Lung (tissue), 12 donors: Measurements from ENCODE around the gene SYT1. TPM values are rescaled to one million over a fixed set of nuclear protein-coding genes. Genes with fewer than 3 reads are reported as not detected.

Source experiments
- ATAC-seq: fragments of 200-7000 bp; cut with Tn5 transposase; one replicate; pipeline ENCODE4 v1.9.1; 2020; ENCODE audit warnings: moderate number of reproducible peaks; ENCODE audit not compliant: insufficient read depth, low FRiP score
- DNase-seq, 3 donors: peaks; one replicate each; pipeline ENCODE4 v3.0.0-alpha.2; 2013 to 2017
- H3K27ac ChIP-seq, 2 donors: one replicate each; pipeline ENCODE4 v1.5.1; 2013; ENCODE audit warnings: mild to moderate bottlenecking in 2 of 2, moderate library complexity in 2 of 2, control low read depth in 1 of 2, inconsistent platforms in 1 of 2, low read depth in 1 of 2, low read length in 1 of 2
- H3K27me3 ChIP-seq, 3 donors: one replicate each; pipeline ENCODE4 v1.5.1; 2013; ENCODE audit warnings: low read length in 2 of 3; ENCODE audit not compliant: control insufficient read depth in 3 of 3, insufficient read depth in 3 of 3
- H3K36me3 ChIP-seq, 4 donors: one replicate each; pipeline ENCODE4 v1.5.1; 2013; ENCODE audit warnings: low read length in 4 of 4, mild to moderate bottlenecking in 1 of 4, moderate library complexity in 1 of 4; ENCODE audit not compliant: control insufficient read depth in 4 of 4, insufficient read depth in 4 of 4
- H3K4me1 ChIP-seq, 5 donors: one replicate each; pipeline ENCODE4 v1.5.1; 2013; ENCODE audit warnings: low read length in 5 of 5, mild to moderate bottlenecking in 2 of 5, moderate library complexity in 1 of 5; ENCODE audit not compliant: control insufficient read depth in 5 of 5, insufficient read depth in 5 of 5
- H3K4me3 ChIP-seq: one replicate; pipeline ENCODE4 v1.5.1; 2013; ENCODE audit warnings: mild to moderate bottlenecking, control low read depth, moderate library complexity
- H3K9ac ChIP-seq, 2 donors: one replicate each; pipeline ENCODE4 v1.5.1; 2013; ENCODE audit warnings: low read length in 2 of 2, control low read depth in 1 of 2; ENCODE audit not compliant: insufficient read depth in 1 of 2
- H3K9me3 ChIP-seq, 4 donors: one replicate each; pipeline ENCODE4 v1.5.1; 2013; ENCODE audit warnings: low read length in 3 of 4, mild to moderate bottlenecking in 1 of 4, moderate library complexity in 1 of 4; ENCODE audit not compliant: control insufficient read depth in 4 of 4, insufficient read depth in 3 of 4
- CTCF ChIP-seq: IDR thresholded peaks from 2 replicates; pipeline ENCODE4 v1.5.1; 2012; ENCODE audit warnings: mild to moderate bottlenecking; ENCODE audit errors: control extremely low read depth, extremely low read depth
- WGBS, 2 donors: extraction: QIAGEN DNeasy Blood & Tissue Kit; methylation state at CpG; one replicate each; pipeline ENCODE4 v1.1.7; 2013; 5-methylcytosine and 5-hydroxymethylcytosine counted together
- polyA plus RNA-seq, 2 donors: library from polyadenylated mRNA; stranded (reverse); fragments of 200-250 nt; gene quantifications; one replicate each; pipeline ENCODE4 v1.2.1, GENCODE V29; 2013
- total RNA-seq, 2 donors: library from RNA; depleted of rRNA in 1 of 2; stranded (reverse); fragments of >200 nt in 1 of 2; gene quantifications; one replicate each; pipeline ENCODE4 v1.2.1, GENCODE V29; 2014 to 2021
- donor health status: control.
- donor health status: control.
- donor health status: Bipolar disorder and iron deficiency.
- donor health status: healthy.
- donor health status: DM: yes; HTN: yes; CAD: no.

SYT1 gene
- total and polyA plus RNA-seq, 4 donors = 0.05 to 3.2 (median 0.46) TPM

- ATAC-seq (no peak), DNase-seq (no peak)
- WGBS, 2 donors = 57 to 62% methylated on average over 2 of the region's 2 CpGs
These were observed 20.9 kb downstream of the SYT1 start for GRCh38 chr12:78885466-78885865.

GRCh38 chr12:78886719-78887407 is 22.3 kb downstream of the SYT1 start:
- Histone ChIP-seq H3K4me1 (no peaks in the 10 kb centered on the region), H3K27ac (no peak overlapping the region), H3K36me3 (no peaks in the 10 kb centered on the region), H3K4me3 (no peak overlapping the region), H3K9me3 (no peaks in the 10 kb centered on the region), H3K9ac (no peak overlapping the region), H3K27me3 (no peaks in the 10 kb centered on the region)
- 84 to 87% methylated on average over 7 of the region's 7 CpGs for WGBS, 2 donors
- TF ChIP-seq CTCF = no peak
- DNase-seq (no peak), ATAC-seq (no peak)

More at GRCh38 chr12:78885466-78885865, 20.9 kb downstream of the SYT1 start:
- Histone ChIP-seq H3K9me3 (no peaks in the 10 kb centered on the region), H3K36me3 (no peaks in the 10 kb centered on the region), H3K4me1 (no peaks in the 10 kb centered on the region), H3K27me3 (no peaks in the 10 kb centered on the region), H3K27ac (no peak overlapping the region), H3K4me3 (no peak overlapping the region), H3K9ac (no peak overlapping the region)
- no peak for TF ChIP-seq CTCF

- H3K27me3 ChIP-seq = no peaks in the 10 kb centered on the region
- no peaks in the 10 kb centered on the region for H3K4me1 ChIP-seq
- TF ChIP-seq CTCF = no peak
- H3K9me3 ChIP-seq = no peaks in the 10 kb centered on the region
- H3K36me3 ChIP-seq = no peaks in the 10 kb centered on the region
- DNase-seq (no peak), ATAC-seq (no peak)
- WGBS, 2 donors = 91 to 93% methylated on average over 3 of the region's 3 CpGs
- no peak overlapping the region for H3K9ac ChIP-seq
- no peak overlapping the region for H3K4me3 ChIP-seq
- no peak overlapping the region for H3K27ac ChIP-seq
These were observed 22.9 kb downstream of the SYT1 start for GRCh38 chr12:78887444-78887843.

GRCh38 chr12:78888568-78888967 is 24.0 kb downstream of the SYT1 start:
- H3K36me3 ChIP-seq = no peaks in the 10 kb centered on the region
- ATAC-seq (no peak), DNase-seq (no peak)
- 45 to 61% methylated on average over 3 of the region's 3 CpGs for WGBS, 2 donors
- no peaks in the 10 kb centered on the region for H3K9me3 ChIP-seq
- no peak overlapping the region for H3K9ac ChIP-seq
- no peak for TF ChIP-seq CTCF
- H3K27me3 ChIP-seq = no peaks in the 10 kb centered on the region
- no peak overlapping the region for H3K4me3 ChIP-seq
- H3K27ac ChIP-seq = no peak overlapping the region
- H3K4me1 ChIP-seq = no peaks in the 10 kb centered on the region
